SK-N-SH (cell line): Measurements from ENCODE around the gene PIGP. TPM values are rescaled to one million over a fixed set of nuclear protein-coding genes. Genes with fewer than 3 reads are reported as not detected.

Experiments
- CTCF ChIA-PET: fragments of 300-600, 350-600 bp; formaldehyde crosslinking; extraction: SDS; loops from one replicate; lab custom pipeline; 2021; lab: Yijun Ruan, JAX
- POLR2A ChIA-PET: fragments of 350-600 bp; sonication (Branson Sonifier 250); formaldehyde crosslinking; extraction: SDS; loops from one replicate; lab custom pipeline; 2020; ENCODE audit warnings: antibody characterized with exemption, inconsistent platforms; lab: Yijun Ruan, JAX
- DNase-seq: peaks from one replicate; pipeline ENCODE4 v3.0.0; 2012
- H2AFZ ChIP-seq: fragments of 200-600 bp; sonication (generic); 2 replicates; pipeline ENCODE4 v1.8.1; 2016; ENCODE audit warnings: antibody characterized with exemption, mild to moderate bottlenecking, low read depth
- H3F3A ChIP-seq: fragments of 200-600 bp; sonication (generic); replicated peaks from 2 replicates; pipeline ENCODE3; 2016; ENCODE audit warnings: antibody characterized with exemption, mild to moderate bottlenecking; ENCODE audit not compliant: insufficient read depth
- H3K27ac ChIP-seq, 2 experiments: fragments of 200-500 bp in 1 of 2; fragments of 200-600 bp in 1 of 2; sonication (Bioruptor generic) in 1 of 2; sonication (generic), shearing (Covaris generic) in 1 of 2; 2 replicates each; pipeline versions ENCODE4 v1.5.1 to v1.6.1; 2014 to 2016; ENCODE audit warnings: low read depth in 2 of 2, inconsistent platforms in 1 of 2, low read length in 1 of 2, mild to moderate bottlenecking in 1 of 2, mixed read lengths in 1 of 2
- H3K27me3 ChIP-seq: fragments of 200-600 bp; sonication (generic), shearing (Covaris generic); 2 replicates; pipeline ENCODE4 v1.6.1; 2016; ENCODE audit warnings: mixed run types; ENCODE audit not compliant: insufficient read depth
- H3K36me3 ChIP-seq, 2 experiments: fragments of 200-500 bp in 1 of 2; fragments of 200-600 bp in 1 of 2; sonication (Bioruptor generic) in 1 of 2; sonication (generic) in 1 of 2; replicated peaks in 1 of 2; 2 replicates each; pipeline versions ENCODE3 to v1.5.1; 2014 to 2016; ENCODE audit warnings: low read length in 1 of 2, mild to moderate bottlenecking in 1 of 2; ENCODE audit not compliant: insufficient read depth in 2 of 2, control insufficient read depth in 1 of 2
- H3K4me1 ChIP-seq, 2 experiments: fragments of 200-500 bp in 1 of 2; fragments of 200-600 bp in 1 of 2; sonication (Bioruptor generic) in 1 of 2; sonication (generic), shearing (Covaris generic) in 1 of 2; 2 replicates each; pipeline versions ENCODE4 v1.5.1 to v1.6.1; 2014 to 2016; ENCODE audit warnings: low read depth in 1 of 2, low read length in 1 of 2, mixed run types in 1 of 2; ENCODE audit not compliant: insufficient read depth in 2 of 2, control insufficient read depth in 1 of 2
- H3K4me2 ChIP-seq: fragments of 200-600 bp; sonication (generic), shearing (Covaris generic); 2 replicates; pipeline ENCODE4 v1.6.1; 2017; ENCODE audit warnings: mixed run types
- H3K4me3 ChIP-seq, 2 experiments: fragments of 200-500 bp in 1 of 2; fragments of 200-600 bp in 1 of 2; sonication (Bioruptor generic) in 1 of 2; sonication (generic), shearing (Covaris generic) in 1 of 2; 2 replicates each; pipeline versions ENCODE4 v1.5.1 to v1.8.1; 2014 to 2016; ENCODE audit warnings: low read depth in 2 of 2, inconsistent platforms in 1 of 2, low read length in 1 of 2, mild to moderate bottlenecking in 1 of 2, mixed read lengths in 1 of 2, moderate library complexity in 1 of 2
- H3K79me2 ChIP-seq: fragments of 200-600 bp; sonication (generic); 2 replicates; pipeline ENCODE4 v1.8.1; 2017; ENCODE audit warnings: mild to moderate bottlenecking; ENCODE audit not compliant: insufficient read depth
- H3K9ac ChIP-seq: fragments of 200-600 bp; sonication (generic); 2 replicates; pipeline ENCODE4 v1.6.1; 2017; ENCODE audit warnings: mixed run types
- H3K9me2 ChIP-seq: fragments of 200-600 bp; sonication (generic); 2 replicates; pipeline ENCODE4 v1.6.1; 2017; ENCODE audit warnings: mixed run types
- H3K9me3 ChIP-seq: fragments of 200-600 bp; sonication (generic); 2 replicates; pipeline ENCODE4 v1.6.1; 2017; ENCODE audit warnings: mixed run types, mild to moderate bottlenecking, moderate library complexity
- H4K20me1 ChIP-seq: fragments of 200-600 bp; sonication (generic); 2 replicates; pipeline ENCODE4 v1.6.1; 2017; ENCODE audit warnings: mild to moderate bottlenecking, mixed run types; ENCODE audit not compliant: insufficient read depth
- FOXM1 ChIP-seq: IDR thresholded peaks from 2 replicates; pipeline ENCODE4 v1.4.0; 2012; ENCODE audit warnings: low read depth, mild to moderate bottlenecking
- GATA2 ChIP-seq: sonication (generic); formaldehyde crosslinking; IDR thresholded peaks from 2 replicates; pipeline ENCODE4 v1.5.0; 2020; ENCODE audit warnings: mild to moderate bottlenecking, missing genetic modification reagents
- MEF2A ChIP-seq: IDR thresholded peaks from 2 replicates; pipeline ENCODE4 v1.4.0; 2012; ENCODE audit warnings: low read depth, borderline replicate concordance
- NFIC ChIP-seq: IDR thresholded peaks from 2 replicates; pipeline ENCODE4 v1.4.0; 2012; ENCODE audit warnings: borderline replicate concordance
- RAD21 ChIP-seq: IDR thresholded peaks from 2 replicates; pipeline ENCODE4 v1.6.1; 2012; ENCODE audit warnings: mild to moderate bottlenecking, low read length
- RCOR1 ChIP-seq: fragments of 150-350 bp; IDR thresholded peaks from 2 replicates; pipeline ENCODE4 v1.6.1; 2017; ENCODE audit warnings: antibody characterized with exemption, low read length
- RFX5 ChIP-seq: IDR thresholded peaks from 2 replicates; pipeline ENCODE4 v1.6.1; 2012; ENCODE audit warnings: mild to moderate bottlenecking, improper control_type of control experiment, low read length
- RXRA ChIP-seq: IDR thresholded peaks from 2 replicates; pipeline ENCODE4 v1.4.0; 2012; ENCODE audit warnings: low read depth, mild to moderate bottlenecking, borderline replicate concordance
- TAF1 ChIP-seq: IDR thresholded peaks from 2 replicates; pipeline ENCODE4 v1.6.1; 2012; ENCODE audit warnings: low read depth, mild to moderate bottlenecking, low read length, moderate library complexity, borderline replicate concordance
- TCF12 ChIP-seq: IDR thresholded peaks from 2 replicates; pipeline ENCODE4 v1.4.0; 2012
- WGBS: methylation state at CpG from one replicate; pipeline ENCODE4 v1.1.6; 2017; ENCODE audit warnings: low lambda C conversion rate; 5-methylcytosine and 5-hydroxymethylcytosine counted together
- polyA plus RNA-seq, 3 experiments: library from polyadenylated mRNA; depleted of rRNA; stranded (reverse); fragments of >200 nt; gene quantifications; 2 replicates each; pipeline ENCODE4 v1.2.3, GENCODE V29; 2012
- TF ChIP-seq, protein P1 (sequence below): fragments of 200-600 bp; sonication (generic); IDR thresholded peaks from 2 replicates; pipeline ENCODE4 v1.6.1; 2017; ENCODE audit warnings: antibody characterized with exemption, mild to moderate bottlenecking, moderate library complexity
- TF ChIP-seq, protein P2 (sequence below): IDR thresholded peaks from 2 replicates; pipeline ENCODE4 v1.4.0; 2012; ENCODE audit warnings: low read depth, borderline replicate concordance
- TF ChIP-seq, protein P3 (sequence below): IDR thresholded peaks from 2 replicates; pipeline ENCODE4 v1.6.1; 2012; ENCODE audit warnings: mild to moderate bottlenecking, low read depth, low read length, moderate library complexity
- TF ChIP-seq, protein P4 (sequence below): IDR thresholded peaks from 2 replicates; pipeline ENCODE4 v1.4.0; 2012; ENCODE audit warnings: low read depth
- TF ChIP-seq, protein P5 (sequence below): IDR thresholded peaks from 2 replicates; pipeline ENCODE4; 2012
- TF ChIP-seq, protein P6 (sequence below): fragments of 150-350 bp; IDR thresholded peaks from 2 replicates; pipeline ENCODE4 v1.6.1; 2016; ENCODE audit warnings: mild to moderate bottlenecking, low read depth, low read length

The PIGP gene
- polyA plus RNA-seq, 1 of the 3 experiments (the other 2 are of a cell fraction): 28.3 TPM

DNA sequence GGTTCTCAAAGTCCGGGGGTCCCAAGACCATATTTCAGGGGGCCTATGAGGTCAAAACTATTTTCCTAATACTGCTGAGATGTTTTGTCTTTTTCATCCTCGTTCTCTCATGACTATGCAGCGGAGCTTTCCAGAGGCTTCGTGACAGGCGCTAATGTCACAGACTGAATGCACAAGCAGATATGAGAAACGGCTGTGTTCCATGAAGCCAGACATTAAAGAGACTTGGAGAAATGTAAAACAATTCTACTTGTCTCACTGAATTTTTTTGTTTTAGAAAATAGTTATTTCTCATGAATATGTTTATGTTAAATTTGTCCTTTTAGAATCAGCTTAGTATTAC, 10.3 kb downstream of the PIGP start (continued):
- TF ChIP-seq, protein P1, sequence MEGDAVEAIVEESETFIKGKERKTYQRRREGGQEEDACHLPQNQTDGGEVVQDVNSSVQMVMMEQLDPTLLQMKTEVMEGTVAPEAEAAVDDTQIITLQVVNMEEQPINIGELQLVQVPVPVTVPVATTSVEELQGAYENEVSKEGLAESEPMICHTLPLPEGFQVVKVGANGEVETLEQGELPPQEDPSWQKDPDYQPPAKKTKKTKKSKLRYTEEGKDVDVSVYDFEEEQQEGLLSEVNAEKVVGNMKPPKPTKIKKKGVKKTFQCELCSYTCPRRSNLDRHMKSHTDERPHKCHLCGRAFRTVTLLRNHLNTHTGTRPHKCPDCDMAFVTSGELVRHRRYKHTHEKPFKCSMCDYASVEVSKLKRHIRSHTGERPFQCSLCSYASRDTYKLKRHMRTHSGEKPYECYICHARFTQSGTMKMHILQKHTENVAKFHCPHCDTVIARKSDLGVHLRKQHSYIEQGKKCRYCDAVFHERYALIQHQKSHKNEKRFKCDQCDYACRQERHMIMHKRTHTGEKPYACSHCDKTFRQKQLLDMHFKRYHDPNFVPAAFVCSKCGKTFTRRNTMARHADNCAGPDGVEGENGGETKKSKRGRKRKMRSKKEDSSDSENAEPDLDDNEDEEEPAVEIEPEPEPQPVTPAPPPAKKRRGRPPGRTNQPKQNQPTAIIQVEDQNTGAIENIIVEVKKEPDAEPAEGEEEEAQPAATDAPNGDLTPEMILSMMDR: no peak
- TF ChIP-seq, all 33 proteins: peak for 0

DNA sequence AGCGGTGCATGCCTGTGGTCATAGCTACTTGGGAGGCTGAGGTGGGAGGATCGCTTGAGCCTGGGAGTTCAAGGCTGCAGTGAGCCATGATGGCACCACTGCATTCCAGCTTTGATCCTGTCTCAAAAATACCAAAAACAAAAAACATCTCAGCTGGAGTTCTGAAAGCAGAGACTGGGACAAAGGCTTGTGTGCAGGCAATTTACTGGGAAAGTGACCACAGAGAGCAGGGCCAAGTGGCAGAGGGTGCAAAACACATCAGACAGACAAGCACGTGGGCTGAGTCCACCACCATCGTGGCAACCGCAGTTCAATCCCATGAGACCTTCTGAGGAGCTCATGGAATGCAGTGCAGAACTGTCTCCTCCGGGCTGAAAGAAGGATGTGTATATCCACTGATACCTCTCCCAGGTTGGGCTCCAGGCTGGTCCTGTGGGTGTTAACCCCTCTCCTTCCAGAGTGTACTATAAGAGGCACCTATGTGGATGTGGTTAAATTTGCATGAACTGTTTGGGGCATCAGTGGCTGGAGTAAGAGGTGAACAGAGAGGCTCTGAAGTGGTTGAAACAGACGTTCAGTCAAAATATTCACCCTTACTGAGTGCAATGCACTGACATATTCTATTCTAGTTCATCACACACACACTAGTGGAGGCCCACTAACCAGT, 10.8 kb downstream of the PIGP start:
- 95% methylated on average over 7 of the region's 7 CpGs for WGBS
- Histone ChIP-seq H3K4me2 (no peak overlapping the region), H2AFZ (no peak overlapping the region), H4K20me1 (no peaks in the 10 kb centered on the region), H3F3A (peaks cover 10% of the 10 kb centered on the region), H3K9me3 (no peaks in the 10 kb centered on the region), H3K36me3 (peaks cover 14 to 17% of the 10 kb centered on the region in 2 experiments), H3K9ac (no peak overlapping the region), H3K9me2 (no peaks in the 10 kb centered on the region), H3K27me3 (no peaks in the 10 kb centered on the region), H3K4me3 (no peak overlapping the region), H3K79me2 (no peaks in the 10 kb centered on the region), H3K27ac (no peak overlapping the region), H3K4me1 (peaks cover 9 to 20% of the 10 kb centered on the region in 2 experiments; a peak in 3 of 4 replicates)
- POLR2A ChIA-PET: no interaction called here
- CTCF ChIA-PET: interaction anchor here (1.0 to 1.3 kb wide), 2 partner anchors 25 to 52 kb away, joined by 3 to 5 read pairs; no protein-coding TSS in a partner anchor
- no peak for DNase-seq
- no peak for TF ChIP-seq TCF12
- no peak for TF ChIP-seq RFX5
- TF ChIP-seq, protein P2, sequence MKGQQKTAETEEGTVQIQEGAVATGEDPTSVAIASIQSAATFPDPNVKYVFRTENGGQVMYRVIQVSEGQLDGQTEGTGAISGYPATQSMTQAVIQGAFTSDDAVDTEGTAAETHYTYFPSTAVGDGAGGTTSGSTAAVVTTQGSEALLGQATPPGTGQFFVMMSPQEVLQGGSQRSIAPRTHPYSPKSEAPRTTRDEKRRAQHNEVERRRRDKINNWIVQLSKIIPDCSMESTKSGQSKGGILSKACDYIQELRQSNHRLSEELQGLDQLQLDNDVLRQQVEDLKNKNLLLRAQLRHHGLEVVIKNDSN: no peak
- TF ChIP-seq, all 33 proteins: peak for 0

DNA sequence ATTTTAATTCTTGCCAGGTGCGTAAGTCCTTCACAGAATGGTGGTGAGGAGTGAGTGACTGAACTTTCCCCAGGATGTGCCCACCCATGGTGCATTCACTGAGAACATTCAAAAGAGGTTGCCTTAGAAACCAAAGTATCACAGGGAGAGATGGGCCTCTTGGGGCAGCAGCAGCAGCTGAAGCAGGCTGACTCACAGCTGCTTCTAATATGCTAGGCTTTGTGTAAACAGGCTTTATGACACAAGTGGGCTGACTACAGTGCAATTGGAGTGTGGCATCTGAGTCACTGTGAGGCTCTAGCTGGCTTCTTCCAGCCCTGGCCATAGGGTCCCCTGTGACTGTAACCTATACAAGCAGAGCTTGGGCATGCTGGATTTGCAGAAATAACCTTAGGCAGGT, 12.6 kb downstream of the PIGP start:
- peaks cover 4 to 6% of the 10 kb centered on the region in 2 experiments for H3K36me3 ChIP-seq
- peaks cover 9 to 22% of the 10 kb centered on the region in 2 experiments; a peak in 3 of 4 replicates for H3K4me1 ChIP-seq
- H3F3A ChIP-seq: peaks cover 10% of the 10 kb centered on the region
- WGBS: 78% methylated on average over 1 of the region's 1 CpG
- H3K4me2 ChIP-seq: peak overlapping the region; percentile 38; the same call in 1 of the 2 replicates
- H3K9me2 ChIP-seq: no peaks in the 10 kb centered on the region
- H3K9ac ChIP-seq: no peak overlapping the region
- H3K27ac ChIP-seq: peak overlapping the region; percentile 51 to 74
- POLR2A ChIA-PET: no interaction called here
- no peaks in the 10 kb centered on the region for H3K9me3 ChIP-seq
- no peak overlapping the region for H3K4me3 ChIP-seq
- H3K79me2 ChIP-seq: no peaks in the 10 kb centered on the region
- peak; percentile 45 for DNase-seq
- no peaks in the 10 kb centered on the region for H3K27me3 ChIP-seq
- H4K20me1 ChIP-seq: no peaks in the 10 kb centered on the region
- CTCF ChIA-PET: interaction anchor here (1.6 to 1.8 kb wide), 2 partner anchors 50 to 69 kb away, joined by 3 to 5 read pairs; no protein-coding TSS in a partner anchor
- H2AFZ ChIP-seq: no peak overlapping the region
- TF ChIP-seq RXRA (no peak), NFIC (no peak), RAD21 (no peak), MEF2A (no peak), FOXM1 (no peak), TCF12 (peak; percentile 77), GATA2 (CRISPR knock-in tag) (no peak), TAF1 (no peak), RCOR1 (peak; percentile 33; the same call in 1 of the 2 replicates)
- TF ChIP-seq, protein P3, sequence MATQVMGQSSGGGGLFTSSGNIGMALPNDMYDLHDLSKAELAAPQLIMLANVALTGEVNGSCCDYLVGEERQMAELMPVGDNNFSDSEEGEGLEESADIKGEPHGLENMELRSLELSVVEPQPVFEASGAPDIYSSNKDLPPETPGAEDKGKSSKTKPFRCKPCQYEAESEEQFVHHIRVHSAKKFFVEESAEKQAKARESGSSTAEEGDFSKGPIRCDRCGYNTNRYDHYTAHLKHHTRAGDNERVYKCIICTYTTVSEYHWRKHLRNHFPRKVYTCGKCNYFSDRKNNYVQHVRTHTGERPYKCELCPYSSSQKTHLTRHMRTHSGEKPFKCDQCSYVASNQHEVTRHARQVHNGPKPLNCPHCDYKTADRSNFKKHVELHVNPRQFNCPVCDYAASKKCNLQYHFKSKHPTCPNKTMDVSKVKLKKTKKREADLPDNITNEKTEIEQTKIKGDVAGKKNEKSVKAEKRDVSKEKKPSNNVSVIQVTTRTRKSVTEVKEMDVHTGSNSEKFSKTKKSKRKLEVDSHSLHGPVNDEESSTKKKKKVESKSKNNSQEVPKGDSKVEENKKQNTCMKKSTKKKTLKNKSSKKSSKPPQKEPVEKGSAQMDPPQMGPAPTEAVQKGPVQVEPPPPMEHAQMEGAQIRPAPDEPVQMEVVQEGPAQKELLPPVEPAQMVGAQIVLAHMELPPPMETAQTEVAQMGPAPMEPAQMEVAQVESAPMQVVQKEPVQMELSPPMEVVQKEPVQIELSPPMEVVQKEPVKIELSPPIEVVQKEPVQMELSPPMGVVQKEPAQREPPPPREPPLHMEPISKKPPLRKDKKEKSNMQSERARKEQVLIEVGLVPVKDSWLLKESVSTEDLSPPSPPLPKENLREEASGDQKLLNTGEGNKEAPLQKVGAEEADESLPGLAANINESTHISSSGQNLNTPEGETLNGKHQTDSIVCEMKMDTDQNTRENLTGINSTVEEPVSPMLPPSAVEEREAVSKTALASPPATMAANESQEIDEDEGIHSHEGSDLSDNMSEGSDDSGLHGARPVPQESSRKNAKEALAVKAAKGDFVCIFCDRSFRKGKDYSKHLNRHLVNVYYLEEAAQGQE: no peak
- TF ChIP-seq, protein P4, sequence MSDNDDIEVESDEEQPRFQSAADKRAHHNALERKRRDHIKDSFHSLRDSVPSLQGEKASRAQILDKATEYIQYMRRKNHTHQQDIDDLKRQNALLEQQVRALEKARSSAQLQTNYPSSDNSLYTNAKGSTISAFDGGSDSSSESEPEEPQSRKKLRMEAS: 0 out of 2 replicates have a peak, but pooled peaks have one; percentile 30
- TF ChIP-seq, protein P5, sequence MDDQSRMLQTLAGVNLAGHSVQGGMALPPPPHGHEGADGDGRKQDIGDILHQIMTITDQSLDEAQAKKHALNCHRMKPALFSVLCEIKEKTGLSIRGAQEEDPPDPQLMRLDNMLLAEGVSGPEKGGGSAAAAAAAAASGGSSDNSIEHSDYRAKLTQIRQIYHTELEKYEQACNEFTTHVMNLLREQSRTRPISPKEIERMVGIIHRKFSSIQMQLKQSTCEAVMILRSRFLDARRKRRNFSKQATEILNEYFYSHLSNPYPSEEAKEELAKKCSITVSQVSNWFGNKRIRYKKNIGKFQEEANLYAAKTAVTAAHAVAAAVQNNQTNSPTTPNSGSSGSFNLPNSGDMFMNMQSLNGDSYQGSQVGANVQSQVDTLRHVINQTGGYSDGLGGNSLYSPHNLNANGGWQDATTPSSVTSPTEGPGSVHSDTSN: no peak; the same call in 1 of the 2 replicates
- TF ChIP-seq, protein P6, sequence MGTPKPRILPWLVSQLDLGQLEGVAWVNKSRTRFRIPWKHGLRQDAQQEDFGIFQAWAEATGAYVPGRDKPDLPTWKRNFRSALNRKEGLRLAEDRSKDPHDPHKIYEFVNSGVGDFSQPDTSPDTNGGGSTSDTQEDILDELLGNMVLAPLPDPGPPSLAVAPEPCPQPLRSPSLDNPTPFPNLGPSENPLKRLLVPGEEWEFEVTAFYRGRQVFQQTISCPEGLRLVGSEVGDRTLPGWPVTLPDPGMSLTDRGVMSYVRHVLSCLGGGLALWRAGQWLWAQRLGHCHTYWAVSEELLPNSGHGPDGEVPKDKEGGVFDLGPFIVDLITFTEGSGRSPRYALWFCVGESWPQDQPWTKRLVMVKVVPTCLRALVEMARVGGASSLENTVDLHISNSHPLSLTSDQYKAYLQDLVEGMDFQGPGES: no peak
